Kidney epithelial cell (primary cell): ENCODE data around the gene MLYCD. TPM values are rescaled to one million over a fixed set of nuclear protein-coding genes. Genes with fewer than 3 reads are reported as not detected.

Experiments used
- DNase-seq: peaks from one replicate; pipeline ENCODE4 v3.0.0-alpha.2; 2010; ENCODE audit warnings: low read depth
- H3K27me3 ChIP-seq: 2 replicates; pipeline ENCODE4 v1.6.0; 2011; ENCODE audit warnings: low read length; ENCODE audit not compliant: control insufficient read depth, insufficient read depth
- H3K36me3 ChIP-seq: 2 replicates; pipeline ENCODE4 v1.5.1; 2011; ENCODE audit warnings: low read length; ENCODE audit not compliant: control insufficient read depth, insufficient read depth
- H3K4me3 ChIP-seq: 2 replicates; pipeline ENCODE4 v1.5.1; 2011; ENCODE audit warnings: low read depth, mild to moderate bottlenecking, control low read depth, low read length
- total RNA-seq: library from RNA; depleted of rRNA; stranded (reverse); fragments of >200 nt; gene quantifications from 2 replicates; pipeline ENCODE4 v1.2.3, GENCODE V29; 2015
- TF ChIP-seq, protein P1 (sequence below): IDR thresholded peaks from 2 replicates; pipeline ENCODE4 v1.5.1; 2011; ENCODE audit warnings: mild to moderate bottlenecking, moderate library complexity, low read length, control low read depth, inconsistent platforms; ENCODE audit not compliant: insufficient read depth, poor library complexity, severe bottlenecking

Gene MLYCD
- total RNA-seq, 1 donor from 2014 or later, result 3.5 TPM

DNA sequence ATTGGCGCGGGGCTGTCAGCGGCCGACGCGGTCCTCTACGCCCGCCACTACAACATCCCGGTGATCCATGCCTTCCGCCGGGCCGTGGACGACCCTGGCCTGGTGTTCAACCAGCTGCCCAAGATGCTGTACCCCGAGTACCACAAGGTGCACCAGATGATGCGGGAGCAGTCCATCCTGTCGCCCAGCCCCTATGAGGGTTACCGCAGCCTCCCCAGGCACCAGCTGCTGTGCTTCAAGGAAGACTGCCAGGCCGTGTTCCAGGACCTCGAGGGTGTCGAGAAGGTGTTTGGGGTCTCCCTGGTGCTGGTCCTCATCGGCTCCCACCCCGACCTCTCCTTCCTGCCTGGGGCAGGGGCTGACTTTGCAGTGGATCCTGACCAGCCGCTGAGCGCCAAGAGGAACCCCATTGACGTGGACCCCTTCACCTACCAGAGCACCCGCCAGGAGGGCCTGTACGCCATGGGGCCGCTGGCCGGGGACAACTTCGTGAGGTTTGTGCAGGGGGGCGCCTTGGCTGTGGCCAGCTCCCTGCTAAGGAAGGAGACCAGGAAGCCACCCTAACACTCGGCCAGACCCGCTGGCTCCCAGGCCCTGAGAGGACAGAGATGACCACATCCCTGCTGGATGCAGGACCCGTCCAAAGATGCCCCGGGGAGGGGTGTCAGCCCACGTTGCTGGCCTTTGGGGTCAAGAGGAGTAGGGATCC lies 66.7 kb downstream of the MLYCD start:
- Histone ChIP-seq H3K27me3 (peaks cover 21% of the 10 kb centered on the region), H3K4me3 (no peak overlapping the region), H3K36me3 (no peaks in the 10 kb centered on the region)
- TF ChIP-seq, protein P1, sequence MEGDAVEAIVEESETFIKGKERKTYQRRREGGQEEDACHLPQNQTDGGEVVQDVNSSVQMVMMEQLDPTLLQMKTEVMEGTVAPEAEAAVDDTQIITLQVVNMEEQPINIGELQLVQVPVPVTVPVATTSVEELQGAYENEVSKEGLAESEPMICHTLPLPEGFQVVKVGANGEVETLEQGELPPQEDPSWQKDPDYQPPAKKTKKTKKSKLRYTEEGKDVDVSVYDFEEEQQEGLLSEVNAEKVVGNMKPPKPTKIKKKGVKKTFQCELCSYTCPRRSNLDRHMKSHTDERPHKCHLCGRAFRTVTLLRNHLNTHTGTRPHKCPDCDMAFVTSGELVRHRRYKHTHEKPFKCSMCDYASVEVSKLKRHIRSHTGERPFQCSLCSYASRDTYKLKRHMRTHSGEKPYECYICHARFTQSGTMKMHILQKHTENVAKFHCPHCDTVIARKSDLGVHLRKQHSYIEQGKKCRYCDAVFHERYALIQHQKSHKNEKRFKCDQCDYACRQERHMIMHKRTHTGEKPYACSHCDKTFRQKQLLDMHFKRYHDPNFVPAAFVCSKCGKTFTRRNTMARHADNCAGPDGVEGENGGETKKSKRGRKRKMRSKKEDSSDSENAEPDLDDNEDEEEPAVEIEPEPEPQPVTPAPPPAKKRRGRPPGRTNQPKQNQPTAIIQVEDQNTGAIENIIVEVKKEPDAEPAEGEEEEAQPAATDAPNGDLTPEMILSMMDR, result no peak
- DNase-seq, result no peak

DNA sequence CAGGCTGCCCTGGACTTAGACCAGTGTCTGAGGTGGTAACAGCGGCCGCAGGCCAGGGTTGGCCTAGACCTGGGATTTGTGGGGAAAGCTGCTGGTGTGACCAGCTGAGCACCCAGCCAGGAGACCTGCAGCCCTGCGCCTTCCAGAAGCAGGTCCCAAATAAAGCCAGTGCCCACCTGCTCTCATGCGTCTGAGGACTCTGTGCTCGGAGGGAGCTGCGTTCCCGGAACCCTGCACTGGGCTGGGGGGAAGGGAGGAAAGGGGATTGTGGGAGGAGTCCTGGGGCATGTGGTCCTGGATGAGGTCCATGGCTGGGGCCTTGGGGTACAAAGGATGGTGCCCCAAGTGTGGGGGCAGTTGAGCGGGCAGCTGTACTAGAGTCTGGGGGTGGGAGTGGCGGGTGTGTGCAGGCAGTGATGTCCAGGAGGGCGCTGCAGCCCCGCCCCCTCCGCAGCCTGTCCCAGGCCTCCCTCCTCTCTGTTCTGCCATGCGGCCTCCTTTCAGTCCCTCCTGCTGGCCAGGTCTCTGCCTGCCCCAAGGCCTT lies 67.3 kb downstream of the MLYCD start:
- TF ChIP-seq, protein P1, result no peak
- Histone ChIP-seq H3K4me3 (no peak overlapping the region), H3K36me3 (no peaks in the 10 kb centered on the region), H3K27me3 (peaks cover 24% of the 10 kb centered on the region)
- no peak for DNase-seq

DNA sequence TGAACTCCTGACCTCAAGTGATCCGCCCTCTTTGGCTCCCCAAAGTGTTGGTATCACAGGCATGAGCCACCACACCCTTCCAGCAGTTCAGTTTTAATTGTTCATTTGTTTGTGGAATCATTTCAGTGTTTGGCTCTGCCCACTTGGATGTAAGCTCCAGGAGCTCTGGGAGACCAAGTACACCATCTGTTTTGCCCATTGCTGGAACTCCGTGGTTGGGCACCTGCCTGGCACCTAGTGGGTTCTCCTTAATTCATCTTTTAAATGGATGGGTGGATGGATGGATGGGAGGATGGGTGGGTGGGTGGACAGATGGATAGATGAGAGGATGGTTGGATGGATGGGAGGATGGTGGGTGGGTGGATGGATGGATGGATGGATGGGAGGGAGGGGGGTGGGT lies 68.2 kb downstream of the MLYCD start:
- TF ChIP-seq, protein P1, result no peak
- H3K36me3 ChIP-seq, result no peaks in the 10 kb centered on the region
- H3K27me3 ChIP-seq, result peaks cover 27% of the 10 kb centered on the region
- DNase-seq, result no peak
- H3K4me3 ChIP-seq, result no peak overlapping the region

DNA sequence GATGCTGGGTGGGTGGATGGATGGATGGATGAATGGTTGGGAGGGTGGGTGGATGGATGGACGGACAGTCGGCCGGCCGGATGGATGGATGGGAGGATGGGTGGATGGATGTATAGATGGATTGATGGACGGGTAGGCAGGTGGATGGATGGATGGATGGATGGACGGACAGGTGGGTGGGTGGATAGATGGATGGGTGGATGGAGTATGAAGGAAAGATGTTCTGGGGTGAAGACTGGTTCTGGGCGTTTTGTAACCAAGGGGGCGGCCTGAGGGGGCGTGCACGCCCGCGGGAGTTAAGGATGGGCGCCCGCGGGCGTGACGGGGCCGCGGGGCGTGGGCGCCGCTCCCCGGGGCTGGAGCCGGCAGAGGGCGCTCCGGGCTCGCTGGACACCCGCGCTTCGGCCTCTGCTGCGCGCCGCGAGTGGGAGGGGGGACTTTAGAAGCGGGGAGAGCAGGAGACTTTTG lies 69.0 kb downstream of the MLYCD start, which contains the start of gene NECAB2:
Gene NECAB2, plus strand, starts transcription at position 407 of the 468 bp plus-strand sequence. CDS start 405 bp downstream, outside the sequence.
- Histone ChIP-seq H3K27me3 (peaks cover 31% of the 10 kb centered on the region), H3K4me3 (peak within 1 kb of the TSS; percentile 15), H3K36me3 (no peaks in the 10 kb centered on the region)
- DNase-seq, result no peak
- TF ChIP-seq, protein P1, result peak; percentile 16

DNA sequence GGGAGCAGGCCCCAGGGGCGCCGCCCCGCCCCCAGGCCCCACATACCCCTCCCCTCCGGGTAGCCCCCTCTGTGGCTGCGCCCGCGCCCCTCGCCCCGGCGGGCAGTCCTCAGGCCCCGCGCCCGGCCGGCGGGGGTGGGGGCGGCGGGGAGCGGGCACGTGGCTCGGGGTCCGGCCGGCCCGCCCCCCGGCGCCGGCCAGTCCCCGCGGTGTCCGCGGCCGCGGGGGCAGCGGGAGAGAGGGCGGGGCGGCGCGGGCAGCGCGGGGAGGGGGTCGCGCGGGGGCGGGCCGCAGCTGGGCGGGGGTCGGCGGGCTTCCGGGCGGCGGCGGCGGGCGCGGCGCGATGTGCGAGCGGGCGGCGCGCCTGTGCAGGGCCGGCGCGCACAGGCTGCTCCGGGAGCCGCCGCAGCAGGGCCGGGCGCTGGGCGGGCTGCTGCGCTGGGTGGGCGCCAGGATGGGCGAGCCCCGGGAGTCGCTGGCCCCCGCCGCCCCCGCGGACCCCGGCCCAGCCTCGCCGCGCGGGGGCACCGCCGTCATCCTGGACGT lies 69.5 kb downstream of the MLYCD start:
- H3K4me3 ChIP-seq, result peak overlapping the region; percentile 15

More for the DNA sequence above, 69.5 kb downstream of the MLYCD start:
- TF ChIP-seq, protein P1, result no peak
- no peaks in the 10 kb centered on the region for H3K36me3 ChIP-seq
- peaks cover 31% of the 10 kb centered on the region for H3K27me3 ChIP-seq
- no peak for DNase-seq
